Measurements from ENCODE around the gene SLC25A6. TPM values are rescaled to one million over a fixed set of nuclear protein-coding genes. Genes with fewer than 3 reads are reported as not detected.

Gene SLC25A6
- total and polyA plus RNA-seq, 7 donors: 329 to 644 (median 482) TPM

DNA sequence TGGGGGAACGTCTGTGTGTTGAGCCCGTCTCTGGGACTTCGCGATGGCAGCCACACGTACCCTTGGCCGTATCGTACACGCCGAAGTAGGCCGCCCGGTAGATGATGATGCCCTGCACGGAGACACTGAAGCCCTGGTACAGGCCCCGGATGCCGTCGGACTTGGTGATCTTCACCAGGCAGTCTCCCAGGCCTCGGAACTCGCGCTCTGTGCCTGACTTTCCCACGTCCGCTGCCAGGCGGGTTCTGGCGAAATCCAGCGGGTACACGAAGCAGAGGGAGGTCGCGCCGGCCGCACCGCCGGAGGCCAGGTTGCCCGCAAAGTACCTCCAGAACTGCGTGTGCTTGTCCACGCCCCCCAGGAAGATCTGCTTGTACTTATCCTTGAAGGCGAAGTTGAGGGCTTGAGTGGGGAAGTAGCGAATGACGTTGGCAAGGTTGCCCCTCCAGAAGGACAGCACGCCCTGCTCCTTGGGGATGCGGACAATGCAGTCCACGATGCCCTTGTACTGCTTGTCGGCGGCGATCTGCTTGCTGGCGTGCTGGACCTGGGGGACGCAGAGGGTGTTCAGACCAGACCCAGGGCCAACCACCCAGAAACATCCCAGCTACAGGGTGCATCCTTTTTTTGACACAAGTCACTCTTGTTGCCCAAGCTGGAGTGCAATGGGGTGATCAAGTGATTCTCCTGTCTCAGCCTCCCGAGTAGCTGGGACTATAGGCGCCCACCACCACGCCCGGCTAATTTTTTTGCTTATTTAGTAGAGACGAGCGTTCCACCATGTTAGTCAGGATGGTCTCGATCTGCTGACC lies 2.5 kb downstream of the SLC25A6 start:
- DNase-seq: peak; percentile 59
- intact Hi-C loops (cut with DNase I): no loop called here
- peak overlapping the region in 1 of 4 donors; percentile 96 for H3K4me3 ChIP-seq

DNA sequence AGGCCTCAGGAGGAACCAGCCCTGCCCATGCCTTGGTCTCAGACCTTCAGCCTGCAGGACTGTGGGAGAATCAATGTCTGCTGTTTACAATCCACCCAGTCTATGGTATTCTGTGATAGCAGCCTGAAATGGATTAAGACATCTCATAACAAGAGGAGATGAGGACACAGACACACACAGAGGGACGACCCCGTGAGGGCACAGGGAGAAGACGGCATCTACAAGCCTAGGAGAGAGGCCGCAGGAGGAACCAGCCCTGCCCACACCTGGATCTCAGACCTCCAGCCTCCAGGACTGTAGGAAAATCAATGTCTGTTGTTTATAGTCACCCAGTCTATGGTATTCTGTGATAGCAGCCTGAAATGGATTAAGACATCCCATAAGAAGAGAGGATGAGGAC lies 3.3 kb downstream of the SLC25A6 start:
- Histone ChIP-seq H3K4me1 (peaks cover 0 to 49% (median 46%) of the 10 kb centered on the region in 4 donors), H3K27me3 (no peaks in the 10 kb centered on the region), H3K27ac (no peak overlapping the region), H3K9me3 (no peaks in the 10 kb centered on the region), H3K4me3 (peak overlapping the region in 1 of 4 donors; percentile 96), H3K36me3 (peaks cover 44 to 71% (median 64%) of the 10 kb centered on the region in 4 donors)
- 76 to 92% methylated on average over 4 of the region's 4 CpGs for WGBS, 2 donors
- TF ChIP-seq EP300 (IDR thresholded peaks at IDR 0.05): no peak
- no peak for TF ChIP-seq POLR2A (IDR thresholded peaks at IDR 0.05)
- TF ChIP-seq, protein P1, sequence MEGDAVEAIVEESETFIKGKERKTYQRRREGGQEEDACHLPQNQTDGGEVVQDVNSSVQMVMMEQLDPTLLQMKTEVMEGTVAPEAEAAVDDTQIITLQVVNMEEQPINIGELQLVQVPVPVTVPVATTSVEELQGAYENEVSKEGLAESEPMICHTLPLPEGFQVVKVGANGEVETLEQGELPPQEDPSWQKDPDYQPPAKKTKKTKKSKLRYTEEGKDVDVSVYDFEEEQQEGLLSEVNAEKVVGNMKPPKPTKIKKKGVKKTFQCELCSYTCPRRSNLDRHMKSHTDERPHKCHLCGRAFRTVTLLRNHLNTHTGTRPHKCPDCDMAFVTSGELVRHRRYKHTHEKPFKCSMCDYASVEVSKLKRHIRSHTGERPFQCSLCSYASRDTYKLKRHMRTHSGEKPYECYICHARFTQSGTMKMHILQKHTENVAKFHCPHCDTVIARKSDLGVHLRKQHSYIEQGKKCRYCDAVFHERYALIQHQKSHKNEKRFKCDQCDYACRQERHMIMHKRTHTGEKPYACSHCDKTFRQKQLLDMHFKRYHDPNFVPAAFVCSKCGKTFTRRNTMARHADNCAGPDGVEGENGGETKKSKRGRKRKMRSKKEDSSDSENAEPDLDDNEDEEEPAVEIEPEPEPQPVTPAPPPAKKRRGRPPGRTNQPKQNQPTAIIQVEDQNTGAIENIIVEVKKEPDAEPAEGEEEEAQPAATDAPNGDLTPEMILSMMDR (IDR thresholded peaks at IDR 0.05): no peak
- TF ChIP-seq POLR2AphosphoS5 (IDR thresholded peaks at IDR 0.05): no peak
- no peak for DNase-seq
- intact Hi-C loops (cut with DNase I): no loop called here

More for the DNA sequence above, 2.5 kb downstream of the SLC25A6 start:
- no peaks in the 10 kb centered on the region for H3K27me3 ChIP-seq
- TF ChIP-seq POLR2A (IDR thresholded peaks at IDR 0.05): no peak
- TF ChIP-seq, protein P1 (IDR thresholded peaks at IDR 0.05): no peak
- no peak for TF ChIP-seq EP300 (IDR thresholded peaks at IDR 0.05)
- TF ChIP-seq POLR2AphosphoS5 (IDR thresholded peaks at IDR 0.05): no peak
- H3K36me3 ChIP-seq: peaks cover 44 to 64% (median 61%) of the 10 kb centered on the region in 4 donors
- no peaks in the 10 kb centered on the region for H3K9me3 ChIP-seq
- 88 to 93% methylated on average over 51 of the region's 51 CpGs for WGBS, 2 donors
- H3K27ac ChIP-seq: no peak overlapping the region
- H3K4me1 ChIP-seq: peaks cover 0 to 53% (median 52%) of the 10 kb centered on the region in 4 donors

- 91 to 93% methylated on average over 43 of the region's 43 CpGs for WGBS, 2 donors
- Histone ChIP-seq H3K9me3 (no peaks in the 10 kb centered on the region), H3K27me3 (no peaks in the 10 kb centered on the region), H3K27ac (no peak overlapping the region), H3K36me3 (peaks cover 44 to 80% (median 65%) of the 10 kb centered on the region in 4 donors), H3K4me1 (peaks cover 0 to 45% (median 42%) of the 10 kb centered on the region in 4 donors), H3K4me3 (no peak overlapping the region)
- intact Hi-C loops (cut with DNase I): no loop called here
- DNase-seq: peak; percentile 65
- TF ChIP-seq EP300 (IDR thresholded peaks at IDR 0.05) (no peak), POLR2A (IDR thresholded peaks at IDR 0.05) (no peak), POLR2AphosphoS5 (IDR thresholded peaks at IDR 0.05) (no peak)
- TF ChIP-seq, protein P1 (IDR thresholded peaks at IDR 0.05): no peak
Measured at GRCh38 chrX:1387141-1387776, 4.7 kb downstream of the SLC25A6 start.

DNA sequence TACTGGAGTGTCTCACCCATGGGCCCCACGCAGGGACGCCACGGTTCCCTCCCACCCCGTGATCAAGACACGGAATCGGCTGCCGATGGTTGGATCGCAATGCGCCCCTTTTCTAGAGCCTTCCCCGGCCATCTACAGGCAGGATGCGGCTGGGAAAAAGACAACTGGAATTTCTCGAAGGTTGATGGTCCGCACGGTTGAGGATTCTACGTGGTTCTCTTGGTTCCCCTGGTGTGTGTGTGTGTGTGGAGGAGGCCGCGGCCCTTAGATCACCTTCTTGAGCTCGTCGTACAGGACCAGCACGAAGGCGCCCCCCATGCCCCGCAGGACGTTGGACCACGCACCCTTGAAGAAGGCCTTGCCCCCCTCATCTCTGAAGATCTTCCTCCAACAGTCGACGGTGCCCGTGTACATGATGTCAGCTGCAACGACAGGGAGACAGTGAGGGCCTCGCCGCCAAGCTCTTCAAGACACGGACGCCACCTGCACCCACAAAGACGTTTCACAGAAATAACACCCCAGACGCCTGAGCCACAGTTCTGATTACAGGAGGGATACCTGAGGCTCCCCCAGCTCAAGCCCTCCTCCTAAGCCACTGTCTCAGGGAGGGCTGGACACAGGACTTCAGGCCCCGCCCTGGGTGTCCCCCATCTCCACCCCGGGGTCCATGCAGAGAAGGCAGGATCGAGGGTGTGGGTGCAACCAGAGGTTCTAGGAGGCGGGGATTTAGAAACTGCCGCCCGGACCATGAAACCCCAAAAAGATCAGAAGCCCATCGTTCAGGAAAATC lies 5.4 kb downstream of the SLC25A6 start:
- 93 to 96% methylated on average over 41 of the region's 41 CpGs for WGBS, 2 donors
- TF ChIP-seq POLR2AphosphoS5 (IDR thresholded peaks at IDR 0.05): peak in 1 of 4 donors; percentile 2
- TF ChIP-seq, protein P1 (IDR thresholded peaks at IDR 0.05): no peak
- intact Hi-C loops (cut with DNase I): no loop called here
- Histone ChIP-seq H3K36me3 (peaks cover 44 to 80% (median 65%) of the 10 kb centered on the region in 4 donors), H3K4me1 (peaks cover 0 to 47% (median 42%) of the 10 kb centered on the region in 4 donors), H3K9me3 (no peaks in the 10 kb centered on the region), H3K4me3 (no peak overlapping the region), H3K27ac (no peak overlapping the region), H3K27me3 (no peaks in the 10 kb centered on the region)
- DNase-seq: peak; percentile 64

All from sigmoid colon (tissue), 7 donors.